ENCODE results near the gene MYO7A. TPM values are rescaled to one million over a fixed set of nuclear protein-coding genes. Genes with fewer than 3 reads are reported as not detected.

The MYO7A gene
- total RNA-seq, 2 donors from 2014 or later: 15.2 to 22.7 TPM

DNA sequence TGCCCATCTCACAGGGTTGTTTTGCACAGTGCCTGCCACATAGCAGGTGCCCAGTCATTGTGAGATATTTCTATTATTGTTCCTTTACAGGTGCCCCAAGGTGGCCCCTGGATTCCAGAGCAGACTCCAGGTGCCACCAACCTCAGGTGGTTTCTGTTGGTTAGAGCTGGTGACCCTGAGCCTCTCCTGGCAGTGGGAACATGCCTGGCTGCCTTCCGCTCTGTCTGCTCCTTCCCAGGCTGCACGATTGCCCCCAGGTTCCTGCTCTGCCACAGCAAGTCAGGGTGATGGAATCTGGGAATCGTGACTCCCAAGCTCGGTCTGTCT lies 38.0 kb upstream of the MYO7A start:
- no peaks in the 10 kb centered on the region for H3K36me3 ChIP-seq
- H3K27ac ChIP-seq: no peak overlapping the region
- ATAC-seq (ENCODE audit: insufficient number of reproducible peaks, low FRiP score, low read depth) (no peak), DNase-seq (ENCODE audit: low spot score) (no peak)
- no peaks in the 10 kb centered on the region for H3K4me1 ChIP-seq (ENCODE audit: control insufficient read depth in 1 of 2, low read depth in 2 of 2)
- H3K27me3 ChIP-seq (replicated peaks; ENCODE audit: insufficient read depth): no peaks in the 10 kb centered on the region
- no peaks in the 10 kb centered on the region for H3K9me3 ChIP-seq
- no peak overlapping the region for H3K4me3 ChIP-seq
- TF ChIP-seq, protein P1, sequence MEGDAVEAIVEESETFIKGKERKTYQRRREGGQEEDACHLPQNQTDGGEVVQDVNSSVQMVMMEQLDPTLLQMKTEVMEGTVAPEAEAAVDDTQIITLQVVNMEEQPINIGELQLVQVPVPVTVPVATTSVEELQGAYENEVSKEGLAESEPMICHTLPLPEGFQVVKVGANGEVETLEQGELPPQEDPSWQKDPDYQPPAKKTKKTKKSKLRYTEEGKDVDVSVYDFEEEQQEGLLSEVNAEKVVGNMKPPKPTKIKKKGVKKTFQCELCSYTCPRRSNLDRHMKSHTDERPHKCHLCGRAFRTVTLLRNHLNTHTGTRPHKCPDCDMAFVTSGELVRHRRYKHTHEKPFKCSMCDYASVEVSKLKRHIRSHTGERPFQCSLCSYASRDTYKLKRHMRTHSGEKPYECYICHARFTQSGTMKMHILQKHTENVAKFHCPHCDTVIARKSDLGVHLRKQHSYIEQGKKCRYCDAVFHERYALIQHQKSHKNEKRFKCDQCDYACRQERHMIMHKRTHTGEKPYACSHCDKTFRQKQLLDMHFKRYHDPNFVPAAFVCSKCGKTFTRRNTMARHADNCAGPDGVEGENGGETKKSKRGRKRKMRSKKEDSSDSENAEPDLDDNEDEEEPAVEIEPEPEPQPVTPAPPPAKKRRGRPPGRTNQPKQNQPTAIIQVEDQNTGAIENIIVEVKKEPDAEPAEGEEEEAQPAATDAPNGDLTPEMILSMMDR (IDR thresholded peaks at IDR 0.05): no peak

DNA sequence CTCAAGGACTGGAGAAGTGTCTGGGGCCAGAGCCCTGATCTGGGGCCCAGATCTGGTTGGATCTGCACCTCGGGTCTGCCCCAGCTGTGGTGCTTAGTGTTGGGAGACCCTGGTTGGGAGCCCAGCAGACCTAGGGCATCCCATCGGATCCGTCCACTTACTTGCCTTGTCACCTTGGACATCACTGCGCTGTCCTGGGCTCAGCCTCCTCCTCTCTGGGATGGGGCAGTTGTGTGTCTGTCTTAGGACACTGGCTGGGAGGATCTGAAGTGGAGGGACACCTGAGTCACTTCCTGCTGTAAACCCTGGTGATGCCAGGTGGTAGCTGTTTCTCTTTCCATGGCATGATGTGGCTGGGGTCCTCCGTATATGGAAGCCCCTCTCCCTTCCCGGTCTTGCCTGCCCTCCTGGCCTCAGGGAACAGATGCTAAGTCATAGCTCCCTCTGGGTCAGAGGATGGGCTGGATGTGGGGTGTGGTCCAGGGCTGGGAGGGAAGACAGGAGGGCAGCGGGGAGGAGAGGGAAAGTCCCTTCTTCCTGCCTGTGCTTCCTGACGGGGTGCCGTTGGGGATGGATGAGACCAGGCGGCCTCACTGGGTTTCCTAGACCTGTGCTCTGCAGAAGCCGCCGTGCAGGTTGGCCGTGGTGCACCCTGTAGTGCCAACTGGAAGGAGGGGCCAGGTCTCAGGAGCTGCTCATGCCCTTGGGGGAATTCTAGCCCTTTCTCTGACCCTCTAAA lies 37.5 kb upstream of the MYO7A start:
- no peak for ATAC-seq (ENCODE audit: insufficient number of reproducible peaks, low FRiP score, low read depth)
- no peak for DNase-seq (ENCODE audit: low spot score)
- TF ChIP-seq, protein P1 (IDR thresholded peaks at IDR 0.05): no peak
- Histone ChIP-seq H3K27ac (no peak overlapping the region), H3K4me1 (ENCODE audit: control insufficient read depth in 1 of 2, low read depth in 2 of 2) (no peaks in the 10 kb centered on the region), H3K9me3 (no peaks in the 10 kb centered on the region), H3K27me3 (replicated peaks; ENCODE audit: insufficient read depth) (no peaks in the 10 kb centered on the region), H3K4me3 (no peak overlapping the region), H3K36me3 (no peaks in the 10 kb centered on the region)

DNA sequence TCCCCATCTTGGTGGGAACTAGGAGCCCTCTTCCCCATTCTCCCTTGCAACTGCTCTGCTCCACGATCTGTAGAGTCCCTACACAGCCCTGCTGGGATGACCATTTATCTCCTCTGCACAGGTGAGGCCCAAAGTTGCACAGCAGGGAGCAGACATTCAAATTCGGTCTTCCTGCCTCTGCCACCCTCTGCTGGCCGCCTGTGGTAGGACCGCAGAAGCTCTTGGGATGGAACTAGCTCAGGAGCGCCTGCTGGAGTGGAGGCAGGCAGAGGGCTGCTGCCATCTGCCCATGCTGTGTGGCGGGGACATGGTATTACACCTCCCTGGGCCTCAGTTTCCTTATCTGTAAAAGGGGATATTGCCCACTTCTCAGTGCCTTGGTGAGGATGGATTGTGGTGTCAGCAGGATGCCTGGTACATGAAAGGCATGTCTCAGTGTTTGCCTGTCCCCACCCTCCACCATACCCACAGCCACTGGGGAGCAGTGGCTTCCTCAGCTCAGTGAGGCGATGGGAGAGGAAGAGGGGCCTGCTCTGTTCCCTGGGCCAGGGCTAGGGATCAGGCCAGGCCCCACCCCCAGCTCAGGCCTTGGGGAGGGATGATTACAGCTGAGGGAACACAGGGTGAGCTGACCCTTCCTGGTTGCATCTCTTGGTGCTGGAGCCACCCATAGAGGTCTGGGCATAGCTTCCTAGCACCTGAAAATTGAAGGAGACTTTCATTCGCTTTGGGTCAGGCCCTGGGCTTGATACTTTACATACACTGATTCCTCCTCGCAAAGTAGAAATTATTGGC lies 36.7 kb upstream of the MYO7A start:
- ATAC-seq (ENCODE audit: insufficient number of reproducible peaks, low FRiP score, low read depth): peak; percentile 34
- TF ChIP-seq, protein P1 (IDR thresholded peaks at IDR 0.05): peak; percentile 91
- H3K27ac ChIP-seq: no peak overlapping the region
- DNase-seq (ENCODE audit: low spot score): peak; percentile 41
- no peak overlapping the region for H3K4me3 ChIP-seq
- no peaks in the 10 kb centered on the region for H3K27me3 ChIP-seq (replicated peaks; ENCODE audit: insufficient read depth)
- no peaks in the 10 kb centered on the region for H3K9me3 ChIP-seq
- no peaks in the 10 kb centered on the region for H3K4me1 ChIP-seq (ENCODE audit: control insufficient read depth in 1 of 2, low read depth in 2 of 2)
- H3K36me3 ChIP-seq: no peaks in the 10 kb centered on the region

DNA sequence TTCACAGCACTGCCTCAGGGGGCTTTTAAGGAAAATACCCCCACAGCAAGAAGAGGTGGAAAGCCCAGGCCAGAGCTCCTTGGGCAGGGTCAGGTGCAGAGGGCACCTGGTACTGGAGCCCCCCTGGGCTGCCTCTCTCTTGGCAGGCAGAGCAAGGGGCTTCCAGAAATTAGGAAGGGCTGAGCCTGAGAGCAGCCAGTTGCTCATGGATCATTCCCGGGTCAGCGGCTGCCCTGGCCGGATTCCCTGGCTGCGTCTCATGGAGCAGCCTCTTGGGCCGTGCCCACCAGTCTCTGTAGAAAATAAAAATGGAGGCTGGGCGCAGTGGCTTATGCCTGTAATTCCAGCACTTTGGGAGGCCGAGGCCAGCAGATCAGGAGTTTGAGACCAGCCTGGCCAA lies 35.7 kb upstream of the MYO7A start:
- no peaks in the 10 kb centered on the region for H3K4me1 ChIP-seq (ENCODE audit: control insufficient read depth in 1 of 2, low read depth in 2 of 2)
- DNase-seq (ENCODE audit: low spot score) (no peak), ATAC-seq (ENCODE audit: insufficient number of reproducible peaks, low FRiP score, low read depth) (no peak)
- H3K4me3 ChIP-seq: no peak overlapping the region
- no peaks in the 10 kb centered on the region for H3K27me3 ChIP-seq (replicated peaks; ENCODE audit: insufficient read depth)
- H3K9me3 ChIP-seq: no peaks in the 10 kb centered on the region
- no peak overlapping the region for H3K27ac ChIP-seq
- H3K36me3 ChIP-seq: no peaks in the 10 kb centered on the region
- TF ChIP-seq, protein P1 (IDR thresholded peaks at IDR 0.05): no peak

DNA sequence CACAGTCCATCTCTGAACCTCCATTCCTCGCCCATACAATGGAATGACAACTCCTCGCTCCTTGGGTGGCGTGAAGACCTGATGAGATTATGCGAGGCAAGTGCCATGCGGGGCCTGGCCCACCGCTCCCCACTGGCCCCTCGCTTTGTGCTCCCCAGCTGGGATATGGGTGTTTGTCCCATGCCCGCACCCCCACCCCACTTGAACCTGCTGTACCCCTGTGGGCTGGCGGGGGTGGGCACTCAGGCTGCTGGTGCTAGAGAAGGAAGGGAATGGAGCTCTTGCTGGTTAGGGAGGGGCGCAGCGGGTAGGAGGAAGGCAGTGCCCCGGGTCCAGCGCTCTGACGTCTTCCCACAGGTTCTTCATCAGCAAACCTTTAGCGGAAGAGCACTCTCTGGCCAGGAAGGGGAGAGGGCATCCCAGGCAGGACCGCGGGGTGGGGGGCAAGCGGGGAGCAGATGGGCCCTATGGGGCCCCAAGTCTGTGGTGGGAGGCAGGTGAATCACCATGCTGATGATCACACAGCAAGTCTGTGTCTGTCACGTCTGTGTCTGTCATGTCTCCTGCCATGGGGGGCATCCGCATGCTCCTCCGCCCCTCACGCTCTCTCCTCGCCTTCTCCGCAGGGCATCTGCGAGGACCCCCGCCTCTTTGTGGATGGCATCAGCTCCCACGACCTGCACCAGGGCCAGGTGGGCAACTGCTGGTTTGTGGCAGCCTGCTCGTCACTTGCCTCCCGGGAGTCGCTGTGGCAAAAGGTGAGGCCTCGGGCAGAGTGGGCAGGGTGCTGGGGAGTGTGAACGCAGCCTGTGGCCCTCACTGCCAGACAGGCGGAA lies 34.8 kb upstream of the MYO7A start:
- Histone ChIP-seq H3K27me3 (replicated peaks; ENCODE audit: insufficient read depth) (no peaks in the 10 kb centered on the region), H3K9me3 (no peaks in the 10 kb centered on the region), H3K36me3 (no peaks in the 10 kb centered on the region), H3K4me1 (ENCODE audit: control insufficient read depth in 1 of 2, low read depth in 2 of 2) (no peaks in the 10 kb centered on the region), H3K4me3 (no peak overlapping the region), H3K27ac (no peak overlapping the region)
- TF ChIP-seq, protein P1 (IDR thresholded peaks at IDR 0.05): no peak
- no peak for DNase-seq (ENCODE audit: low spot score)
- no peak for ATAC-seq (ENCODE audit: insufficient number of reproducible peaks, low FRiP score, low read depth)

Measured in thoracic aorta (tissue), 2 donors.